OCI-LY7 (cell line): Measurements from ENCODE around the gene PTPN18. TPM values are rescaled to one million over a fixed set of nuclear protein-coding genes. Genes with fewer than 3 reads are reported as not detected.
A peak's percentile ranks its signal among the peaks of the same experiment; 100 is the strongest.

ENCODE experiments used
- BruUV-seq: library from RNA; stranded (reverse); fragments of 400-500 nt; replicated peaks from 2 replicates; lab custom pipeline; 2021; lab: Mats Ljungman, UMichigan
- CTCF ChIA-PET: fragments of 300-600 bp; sonication (Branson Sonifier 250); formaldehyde crosslinking; loops from one replicate; lab custom pipeline; 2022; ENCODE audit warnings: antibody characterized with exemption; ENCODE audit not compliant: unreplicated experiment; lab: Charles Lee
- POLR2A ChIA-PET: fragments of 300-600 bp; sonication (Branson Sonifier 250); formaldehyde crosslinking; loops from one replicate; lab custom pipeline; 2022; ENCODE audit warnings: antibody characterized with exemption; lab: Charles Lee
- DNase-seq: peaks from one replicate; pipeline ENCODE4 v3.0.0-alpha.2; 2015; ENCODE audit warnings: low spot score
- H2AFZ ChIP-seq: fragments of 200-600 bp; sonication (generic), shearing (Covaris generic); 2 replicates; pipeline ENCODE4 v1.6.1; 2014; ENCODE audit warnings: mild to moderate bottlenecking, antibody characterized with exemption, low read length, moderate library complexity
- H3K27ac ChIP-seq: fragments of 200-600 bp; sonication (generic); 2 replicates; pipeline ENCODE4 v1.5.1; 2014; ENCODE audit warnings: mixed run types, low read depth, mild to moderate bottlenecking, moderate library complexity, low read length, inconsistent platforms; ENCODE audit not compliant: poor library complexity, severe bottlenecking
- H3K36me3 ChIP-seq: fragments of 200-600 bp; sonication (generic); 2 replicates; pipeline ENCODE4 v1.6.1; 2014; ENCODE audit warnings: mild to moderate bottlenecking, antibody characterized with exemption, low read length, moderate library complexity, mixed read lengths; ENCODE audit not compliant: insufficient read depth
- H3K4me1 ChIP-seq: fragments of 200-600 bp; sonication (generic); 2 replicates; pipeline ENCODE4 v1.5.1; 2014; ENCODE audit warnings: mild to moderate bottlenecking, low read length; ENCODE audit not compliant: insufficient read depth, poor library complexity, severe bottlenecking
- H3K4me2 ChIP-seq: fragments of 200-600 bp; sonication (generic); 2 replicates; pipeline ENCODE4 v1.6.1; 2014; ENCODE audit warnings: mild to moderate bottlenecking, low read length
- H3K4me3 ChIP-seq: fragments of 200-600 bp; sonication (generic); 2 replicates; pipeline ENCODE4 v1.5.1; 2014; ENCODE audit warnings: mild to moderate bottlenecking, low read depth, low read length; ENCODE audit not compliant: poor library complexity, severe bottlenecking
- H3K79me2 ChIP-seq: fragments of 200-600 bp; sonication (generic); 2 replicates; pipeline ENCODE4 v1.6.1; 2016; ENCODE audit warnings: low read depth, mild to moderate bottlenecking, low read length, moderate library complexity, mixed read lengths; ENCODE audit not compliant: insufficient read depth
- H3K9me2 ChIP-seq: fragments of 200-600 bp; sonication (generic); 2 replicates; pipeline ENCODE4 v1.6.1; 2016; ENCODE audit warnings: mild to moderate bottlenecking, low read length, mixed read lengths; ENCODE audit not compliant: insufficient read depth
- H3K9me3 ChIP-seq: fragments of 200-600 bp; sonication (generic); 2 replicates; pipeline ENCODE4 v1.6.1; 2014; ENCODE audit warnings: mild to moderate bottlenecking, mixed run types, low read length, mixed read lengths
- H4K20me1 ChIP-seq: fragments of 200-600 bp; sonication (generic); 2 replicates; pipeline ENCODE4 v1.6.1; 2014; ENCODE audit warnings: mild to moderate bottlenecking, antibody characterized with exemption, low read length, moderate library complexity, mixed read lengths; ENCODE audit not compliant: insufficient read depth
- EZH2phosphoT487 ChIP-seq: fragments of 200-600 bp; sonication (generic); IDR thresholded peaks from 2 replicates; pipeline ENCODE4 v1.6.1; 2018; ENCODE audit warnings: low read depth, borderline replicate concordance, mild to moderate bottlenecking, mixed run types, antibody characterized with exemption, low read length, moderate library complexity, mixed read lengths
- intact Hi-C: fragments of 100-400 bp; cut with micrococcal nuclease; formaldehyde crosslinking; loops from one replicate; pipeline ENCODE4 v1.10.0; 2022; ENCODE audit not compliant: unreplicated experiment
- total RNA-seq, 2 experiments: library from RNA; depleted of rRNA in 1 of 2; stranded (reverse); fragments of >200 nt in 1 of 2; shearing (Covaris generic) in 1 of 2; gene quantifications; 2 replicates each; pipeline ENCODE4 v1.2.3, GENCODE V29; 2014 to 2022
- TF ChIP-seq, protein P1 (sequence below): fragments of 200-600 bp; sonication (generic); conservative IDR thresholded peaks from 2 replicates; pipeline ENCODE4 v1.5.1; 2014; ENCODE audit warnings: mild to moderate bottlenecking, antibody characterized with exemption, low read length, moderate library complexity, mixed read lengths

PTPN18 gene
- total RNA-seq, 2 experiments from 2014 or later: 96.6 to 309 TPM

DNA sequence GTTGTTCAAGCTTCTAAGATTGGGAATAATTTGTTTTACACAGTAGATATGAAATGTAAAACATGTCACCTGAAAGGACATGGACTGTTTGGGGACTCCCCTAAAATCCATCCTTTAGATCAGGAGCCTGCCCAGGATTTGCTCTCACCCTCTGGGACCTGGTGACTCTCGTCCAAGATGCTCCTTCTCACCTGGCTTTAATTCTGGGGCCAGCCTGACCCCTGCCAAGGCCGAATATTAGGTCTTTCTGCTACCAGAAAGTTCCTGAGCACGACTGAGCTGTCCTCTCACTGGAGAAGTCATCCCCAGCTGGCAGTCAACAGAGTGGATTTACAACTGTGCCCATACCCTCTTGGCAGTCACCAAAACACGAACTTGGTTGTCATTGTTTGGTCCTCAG lies 25.3 kb downstream of the PTPN18 start:
- ChIA-PET POLR2A (interaction anchor here (0.6 to 10.8 kb wide), 3 partner anchors 6 to 30 kb away, joined by 3 to 209 read pairs (median 159); partner anchors contain the start of gene PTPN18), CTCF (interaction anchor here (2.7 kb wide), 1 partner anchor 9 kb away, joined by 8 read pairs; no protein-coding TSS in a partner anchor)
- no peak for DNase-seq
- H3K9me2 ChIP-seq: no peaks in the 10 kb centered on the region
- no peaks in the 10 kb centered on the region for H3K9me3 ChIP-seq
- H3K4me1 ChIP-seq: peaks cover 90% of the 10 kb centered on the region
- TF ChIP-seq, protein P1, sequence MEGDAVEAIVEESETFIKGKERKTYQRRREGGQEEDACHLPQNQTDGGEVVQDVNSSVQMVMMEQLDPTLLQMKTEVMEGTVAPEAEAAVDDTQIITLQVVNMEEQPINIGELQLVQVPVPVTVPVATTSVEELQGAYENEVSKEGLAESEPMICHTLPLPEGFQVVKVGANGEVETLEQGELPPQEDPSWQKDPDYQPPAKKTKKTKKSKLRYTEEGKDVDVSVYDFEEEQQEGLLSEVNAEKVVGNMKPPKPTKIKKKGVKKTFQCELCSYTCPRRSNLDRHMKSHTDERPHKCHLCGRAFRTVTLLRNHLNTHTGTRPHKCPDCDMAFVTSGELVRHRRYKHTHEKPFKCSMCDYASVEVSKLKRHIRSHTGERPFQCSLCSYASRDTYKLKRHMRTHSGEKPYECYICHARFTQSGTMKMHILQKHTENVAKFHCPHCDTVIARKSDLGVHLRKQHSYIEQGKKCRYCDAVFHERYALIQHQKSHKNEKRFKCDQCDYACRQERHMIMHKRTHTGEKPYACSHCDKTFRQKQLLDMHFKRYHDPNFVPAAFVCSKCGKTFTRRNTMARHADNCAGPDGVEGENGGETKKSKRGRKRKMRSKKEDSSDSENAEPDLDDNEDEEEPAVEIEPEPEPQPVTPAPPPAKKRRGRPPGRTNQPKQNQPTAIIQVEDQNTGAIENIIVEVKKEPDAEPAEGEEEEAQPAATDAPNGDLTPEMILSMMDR: no peak
- no peak for TF ChIP-seq EZH2phosphoT487
- peak overlapping the region; percentile 10 for H3K4me3 ChIP-seq
- H3K4me2 ChIP-seq: peak overlapping the region; percentile 95
- BruUV-seq: no TSS peak
- no peaks in the 10 kb centered on the region for H4K20me1 ChIP-seq
- H3K36me3 ChIP-seq: peaks cover 68% of the 10 kb centered on the region
- peaks cover 44% of the 10 kb centered on the region; the same call in 1 of the 2 replicates for H3K79me2 ChIP-seq
- peak overlapping the region; percentile 51 for H3K27ac ChIP-seq
- intact Hi-C loops: no loop called here
- H2AFZ ChIP-seq: no peak overlapping the region

DNA sequence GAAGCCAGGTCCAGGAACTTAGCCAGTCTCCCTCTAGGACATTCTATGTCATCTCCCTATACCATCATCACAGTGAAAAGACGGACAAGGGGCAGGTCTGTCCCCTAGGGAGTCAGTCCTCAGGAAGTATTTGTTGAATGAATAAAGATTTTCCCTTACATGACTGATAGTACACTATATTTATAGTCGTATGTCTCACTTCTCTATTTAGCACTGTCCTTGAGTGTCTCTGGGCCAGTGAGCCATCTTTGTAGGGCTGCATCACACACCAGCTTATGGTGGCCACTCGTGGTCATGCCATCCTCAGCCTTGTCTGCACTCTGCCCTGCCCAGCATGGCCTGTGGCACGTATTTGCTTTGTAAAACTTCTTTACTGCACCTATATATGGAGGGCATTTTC lies 25.8 kb downstream of the PTPN18 start:
- H4K20me1 ChIP-seq: no peaks in the 10 kb centered on the region
- peaks cover 64% of the 10 kb centered on the region for H3K36me3 ChIP-seq
- intact Hi-C loops: no loop called here
- H3K4me3 ChIP-seq: peak overlapping the region; percentile 10
- peaks cover 90% of the 10 kb centered on the region for H3K4me1 ChIP-seq
- no peak overlapping the region for H2AFZ ChIP-seq
- POLR2A ChIA-PET: interaction anchor here (0.6 to 10.8 kb wide), 4 partner anchors 6 to 40 kb away, joined by 3 to 209 read pairs (median 81); partner anchors contain the start of gene PTPN18
- no peaks in the 10 kb centered on the region for H3K9me2 ChIP-seq
- DNase-seq: peak; percentile 60
- peak overlapping the region; percentile 95 for H3K4me2 ChIP-seq
- CTCF ChIA-PET: no interaction called here
- BruUV-seq: no TSS peak
- H3K9me3 ChIP-seq: no peaks in the 10 kb centered on the region
- TF ChIP-seq, protein P1: no peak
- no peak for TF ChIP-seq EZH2phosphoT487
- peak overlapping the region; percentile 51 for H3K27ac ChIP-seq
- H3K79me2 ChIP-seq: peaks cover 43% of the 10 kb centered on the region; the same call in 1 of the 2 replicates

DNA sequence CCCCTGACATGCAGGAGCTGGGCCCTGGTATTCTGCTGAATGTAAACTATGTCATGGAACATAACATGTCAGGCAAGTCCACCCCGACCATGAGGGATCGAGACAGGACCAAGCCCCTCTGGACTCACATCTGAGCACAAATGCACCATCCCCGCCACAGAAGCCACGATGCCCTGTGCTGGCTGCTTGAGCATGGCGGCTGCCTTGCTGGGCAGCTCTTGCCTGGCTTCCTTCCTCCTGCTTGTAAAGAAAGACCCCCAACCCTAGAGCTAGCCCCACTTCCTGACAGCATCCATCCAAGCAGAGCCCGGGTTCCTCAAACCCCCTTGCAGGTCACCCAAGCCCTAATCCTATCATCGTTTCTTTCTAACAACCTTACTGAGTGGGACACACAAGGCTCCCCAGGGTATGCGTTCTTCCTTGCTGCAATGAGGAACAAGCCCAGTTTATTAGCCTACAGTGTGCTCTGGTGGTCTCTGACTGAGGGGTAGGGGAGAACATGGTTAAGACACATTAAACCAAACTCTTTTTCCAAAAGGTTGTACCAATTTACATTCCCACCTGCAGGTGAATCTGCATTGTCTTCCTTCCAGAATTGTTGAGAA lies 26.6 kb downstream of the PTPN18 start:
- intact Hi-C loops: no loop called here

More for the DNA sequence above, 26.6 kb downstream of the PTPN18 start:
- Histone ChIP-seq H4K20me1 (no peaks in the 10 kb centered on the region), H3K27ac (peak overlapping the region; percentile 51), H2AFZ (no peak overlapping the region), H3K9me3 (no peaks in the 10 kb centered on the region), H3K79me2 (peaks cover 40% of the 10 kb centered on the region; the same call in 1 of the 2 replicates), H3K9me2 (no peaks in the 10 kb centered on the region), H3K36me3 (peaks cover 62% of the 10 kb centered on the region), H3K4me1 (peaks cover 90% of the 10 kb centered on the region), H3K4me2 (peak overlapping the region; percentile 95; the same call in 1 of the 2 replicates), H3K4me3 (no peak overlapping the region)
- ChIA-PET POLR2A (interaction anchor here (1.0 to 10.8 kb wide), 2 partner anchors 31 to 41 kb away, joined by 3 to 159 read pairs; partner anchors contain the start of gene PTPN18), CTCF (no interaction called here)
- no peak for DNase-seq
- TF ChIP-seq, protein P1: no peak
- TF ChIP-seq EZH2phosphoT487: no peak
- BruUV-seq: no TSS peak
